Stimulated activated CD8-positive, alpha-beta memory T cell treated with anti-CD3 and anti-CD28 coated beads, Interleukin-7, amount 100 ng/mL, for 4 hours (primary cell): ENCODE results near the gene DPP6.

Experiments
- DNase-seq, 2 donors: peaks; one replicate each; pipeline ENCODE4 v3.0.0-alpha.2; 2020; ENCODE audit warnings: low read depth in 2 of 2

The DPP6 gene

GRCh38 chr7:154532771-154533170 is 480.6 kb downstream of the DPP6 start:
- no peak for DNase-seq

- DNase-seq = no peak
Measured at GRCh38 chr7:154540596-154540995, 488.4 kb downstream of the DPP6 start.

- DNase-seq = no peak
Measured at GRCh38 chr7:154541606-154542005, 489.4 kb downstream of the DPP6 start.

GRCh38 chr7:154546946-154547587 is 494.9 kb downstream of the DPP6 start:
- DNase-seq = no peak

GRCh38 chr7:154553711-154554265 is 501.6 kb downstream of the DPP6 start:
- no peak for DNase-seq

- no peak for DNase-seq
Measured at GRCh38 chr7:154559454-154559853, 507.3 kb downstream of the DPP6 start.

- no peak for DNase-seq
Measured at GRCh38 chr7:154564676-154565075, 512.5 kb downstream of the DPP6 start.

- no peak for DNase-seq
Measured at GRCh38 chr7:154566877-154567276, 514.7 kb downstream of the DPP6 start.

GRCh38 chr7:154568346-154568745 is 516.1 kb downstream of the DPP6 start:
- DNase-seq = no peak

- no peak for DNase-seq
Measured at GRCh38 chr7:154569916-154570315, 517.7 kb downstream of the DPP6 start.

- DNase-seq = no peak
Measured at GRCh38 chr7:154571772-154572171, 519.6 kb downstream of the DPP6 start.

GRCh38 chr7:154574235-154574634 is 522.0 kb downstream of the DPP6 start:
- DNase-seq = no peak

- DNase-seq = no peak
Measured at GRCh38 chr7:154575497-154575896, 523.3 kb downstream of the DPP6 start.

- no peak for DNase-seq
Measured at GRCh38 chr7:154576604-154577003, 524.4 kb downstream of the DPP6 start.

- DNase-seq = no peak
Measured at GRCh38 chr7:154577141-154577873, 525.1 kb downstream of the DPP6 start.

- no peak for DNase-seq
Measured at GRCh38 chr7:154578336-154578735, 526.1 kb downstream of the DPP6 start.

- no peak for DNase-seq
Measured at GRCh38 chr7:154579711-154580110, 527.5 kb downstream of the DPP6 start.

- no peak for DNase-seq
Measured at GRCh38 chr7:154581251-154581890, 529.2 kb downstream of the DPP6 start.

GRCh38 chr7:154583454-154583853 is 531.3 kb downstream of the DPP6 start:
- no peak for DNase-seq

- no peak for DNase-seq
Measured at GRCh38 chr7:154584352-154585252, 532.4 kb downstream of the DPP6 start.

- no peak for DNase-seq
Measured at GRCh38 chr7:154587792-154588191, 535.6 kb downstream of the DPP6 start.

- DNase-seq = no peak
Measured at GRCh38 chr7:154591544-154591943, 539.3 kb downstream of the DPP6 start.
